ENCODE data around the gene NFATC2. TPM values are rescaled to one million over a fixed set of nuclear protein-coding genes. Genes with fewer than 3 reads are reported as not detected.

Gene NFATC2
- total RNA-seq, 1 donor from 2014 or later: 4.2 TPM

- H3K9me3 ChIP-seq (replicated peaks): no peaks in the 10 kb centered on the region
- no peak overlapping the region for H3K4me3 ChIP-seq
- no peak overlapping the region for H3K27ac ChIP-seq (replicated peaks)
- TF ChIP-seq, protein P1, sequence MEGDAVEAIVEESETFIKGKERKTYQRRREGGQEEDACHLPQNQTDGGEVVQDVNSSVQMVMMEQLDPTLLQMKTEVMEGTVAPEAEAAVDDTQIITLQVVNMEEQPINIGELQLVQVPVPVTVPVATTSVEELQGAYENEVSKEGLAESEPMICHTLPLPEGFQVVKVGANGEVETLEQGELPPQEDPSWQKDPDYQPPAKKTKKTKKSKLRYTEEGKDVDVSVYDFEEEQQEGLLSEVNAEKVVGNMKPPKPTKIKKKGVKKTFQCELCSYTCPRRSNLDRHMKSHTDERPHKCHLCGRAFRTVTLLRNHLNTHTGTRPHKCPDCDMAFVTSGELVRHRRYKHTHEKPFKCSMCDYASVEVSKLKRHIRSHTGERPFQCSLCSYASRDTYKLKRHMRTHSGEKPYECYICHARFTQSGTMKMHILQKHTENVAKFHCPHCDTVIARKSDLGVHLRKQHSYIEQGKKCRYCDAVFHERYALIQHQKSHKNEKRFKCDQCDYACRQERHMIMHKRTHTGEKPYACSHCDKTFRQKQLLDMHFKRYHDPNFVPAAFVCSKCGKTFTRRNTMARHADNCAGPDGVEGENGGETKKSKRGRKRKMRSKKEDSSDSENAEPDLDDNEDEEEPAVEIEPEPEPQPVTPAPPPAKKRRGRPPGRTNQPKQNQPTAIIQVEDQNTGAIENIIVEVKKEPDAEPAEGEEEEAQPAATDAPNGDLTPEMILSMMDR (IDR thresholded peaks at IDR 0.05; ENCODE audit: borderline replicate concordance): no peak
- DNase-seq: no peak
- peaks cover 5% of the 10 kb centered on the region for H3K4me1 ChIP-seq
- no peaks in the 10 kb centered on the region for H3K36me3 ChIP-seq
- H3K27me3 ChIP-seq (ENCODE audit: low read depth): no peaks in the 10 kb centered on the region
- intact Hi-C loops (cut with micrococcal nuclease): no loop called here
Measured at GRCh38 chr20:51508780-51509179, 33.7 kb downstream of the NFATC2 start.

DNA sequence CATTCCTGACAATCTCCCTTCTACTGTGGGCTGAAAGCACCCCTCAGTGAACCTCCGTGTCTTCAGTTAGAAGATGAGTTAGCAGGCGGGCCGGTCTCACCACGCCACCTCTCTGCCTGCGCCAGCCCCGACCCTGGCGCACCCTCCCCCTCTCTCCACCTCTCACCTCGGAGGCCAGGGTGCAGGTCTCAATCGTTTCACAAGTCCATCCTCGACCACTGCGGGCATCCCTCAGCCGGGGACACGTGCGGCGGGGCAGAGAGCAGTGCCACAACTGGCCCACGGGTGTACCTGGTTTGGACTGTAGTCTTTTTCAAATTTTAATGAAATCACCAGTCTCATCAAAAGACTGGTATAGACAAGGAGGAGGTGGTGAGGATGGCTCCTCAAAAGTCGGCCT, 34.4 kb downstream of the NFATC2 start:
- H3K4me1 ChIP-seq: peaks cover 5% of the 10 kb centered on the region
- TF ChIP-seq, protein P1 (IDR thresholded peaks at IDR 0.05; ENCODE audit: borderline replicate concordance): no peak
- no peak overlapping the region for H3K27ac ChIP-seq (replicated peaks)

DNA sequence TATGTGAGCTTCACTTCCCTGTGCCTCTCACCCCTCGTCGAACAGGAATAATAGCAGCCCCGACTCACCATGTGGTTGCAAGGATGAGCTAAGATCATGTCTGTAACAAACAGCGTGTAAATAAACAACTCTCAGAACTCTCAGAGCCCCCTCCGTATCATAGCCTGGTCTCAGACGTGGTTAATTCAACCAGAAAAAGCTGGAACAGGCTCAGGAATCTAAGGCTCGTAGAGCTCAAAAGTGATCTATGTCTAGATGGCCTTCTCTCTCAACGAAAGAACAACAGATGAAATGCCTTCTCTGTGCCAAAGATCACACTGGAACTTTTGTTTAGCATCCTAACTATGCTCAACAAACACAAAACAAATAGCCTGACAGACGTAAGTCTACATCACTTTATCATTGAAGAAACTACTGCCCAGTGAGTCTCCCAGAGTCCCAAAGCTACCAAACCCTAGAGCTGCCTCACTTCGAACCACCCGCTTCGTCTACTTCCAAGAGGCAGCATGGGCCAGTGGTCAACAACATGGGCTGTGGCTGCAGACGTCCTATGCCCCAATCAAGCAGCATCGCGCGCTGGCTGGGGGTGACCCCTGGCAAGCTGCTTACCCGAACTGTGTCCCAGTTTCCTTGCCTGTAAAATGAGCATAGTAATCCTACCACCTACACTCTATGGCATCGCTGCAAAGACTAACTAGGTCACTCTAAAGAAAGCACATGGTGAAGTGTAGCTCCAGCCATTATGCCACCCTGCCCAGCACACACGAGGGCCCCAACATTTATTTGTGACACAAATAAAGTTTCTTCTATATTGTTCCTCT, 35.1 kb downstream of the NFATC2 start:
- no peak for DNase-seq
- intact Hi-C loops (cut with micrococcal nuclease): no loop called here
- no peak overlapping the region for H3K27ac ChIP-seq (replicated peaks)
- TF ChIP-seq, protein P1 (IDR thresholded peaks at IDR 0.05; ENCODE audit: borderline replicate concordance): no peak
- no peaks in the 10 kb centered on the region for H3K27me3 ChIP-seq (ENCODE audit: low read depth)
- no peaks in the 10 kb centered on the region for H3K36me3 ChIP-seq
- no peaks in the 10 kb centered on the region for H3K9me3 ChIP-seq (replicated peaks)
- H3K4me3 ChIP-seq: no peak overlapping the region
- peaks cover under 1% of the 10 kb centered on the region for H3K4me1 ChIP-seq

More for the DNA sequence above, 34.4 kb downstream of the NFATC2 start:
- intact Hi-C loops (cut with micrococcal nuclease): no loop called here
- no peak for DNase-seq
- H3K4me3 ChIP-seq: no peak overlapping the region
- H3K9me3 ChIP-seq (replicated peaks): no peaks in the 10 kb centered on the region
- no peaks in the 10 kb centered on the region for H3K36me3 ChIP-seq
- H3K27me3 ChIP-seq (ENCODE audit: low read depth): no peaks in the 10 kb centered on the region

- Histone ChIP-seq H3K27me3 (ENCODE audit: low read depth) (no peaks in the 10 kb centered on the region), H3K4me1 (no peaks in the 10 kb centered on the region), H3K36me3 (no peaks in the 10 kb centered on the region), H3K4me3 (no peak overlapping the region), H3K27ac (replicated peaks) (no peak overlapping the region), H3K9me3 (replicated peaks) (no peaks in the 10 kb centered on the region)
- intact Hi-C loops (cut with micrococcal nuclease): no loop called here
- TF ChIP-seq, protein P1 (IDR thresholded peaks at IDR 0.05; ENCODE audit: borderline replicate concordance): no peak
- no peak for DNase-seq
Measured at GRCh38 chr20:51506527-51507215, 35.8 kb downstream of the NFATC2 start.

- Histone ChIP-seq H3K27me3 (ENCODE audit: low read depth) (no peaks in the 10 kb centered on the region), H3K4me3 (no peak overlapping the region), H3K27ac (replicated peaks) (no peak overlapping the region), H3K36me3 (no peaks in the 10 kb centered on the region), H3K9me3 (replicated peaks) (no peaks in the 10 kb centered on the region), H3K4me1 (no peaks in the 10 kb centered on the region)
- no peak for DNase-seq
- intact Hi-C loops (cut with micrococcal nuclease): no loop called here
- TF ChIP-seq, protein P1 (IDR thresholded peaks at IDR 0.05; ENCODE audit: borderline replicate concordance): no peak
Measured at GRCh38 chr20:51505566-51505965, 37.0 kb downstream of the NFATC2 start.
